ENCODE measurements around the gene ZNF784.

DNA sequence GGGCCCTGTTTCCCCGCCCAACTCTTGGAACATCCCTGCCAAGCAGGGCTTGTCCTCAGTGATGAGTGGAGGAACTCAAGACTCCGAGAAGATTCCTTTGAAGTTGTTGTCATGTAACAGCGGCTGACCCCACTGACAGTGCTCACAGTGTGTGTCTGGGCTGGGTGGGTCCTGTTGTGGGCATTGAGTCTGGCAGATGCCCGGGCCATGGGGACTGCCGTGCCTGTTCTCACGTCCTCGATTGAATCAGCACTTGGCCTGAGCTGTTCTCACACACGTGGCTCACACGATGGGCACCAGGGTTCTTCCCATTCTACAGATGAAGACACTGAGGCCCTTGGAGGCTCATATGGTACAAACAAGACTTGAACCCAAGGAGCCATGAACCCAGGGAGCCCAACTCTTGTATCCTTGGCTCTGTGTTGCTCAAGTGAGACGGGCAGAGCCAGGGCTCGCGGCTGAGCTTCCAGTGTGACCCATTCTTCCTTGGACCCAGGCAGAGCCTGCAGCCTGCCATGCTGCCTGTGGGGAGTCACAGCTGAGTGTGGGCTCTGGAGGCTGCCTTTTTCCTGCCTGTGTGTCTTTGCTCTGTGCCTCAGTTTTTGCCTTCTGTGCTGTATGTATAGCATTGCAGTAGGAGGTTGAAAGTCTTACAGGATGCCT lies 42.1 kb upstream of the ZNF784 start:
- TF ChIP-seq, protein P1, sequence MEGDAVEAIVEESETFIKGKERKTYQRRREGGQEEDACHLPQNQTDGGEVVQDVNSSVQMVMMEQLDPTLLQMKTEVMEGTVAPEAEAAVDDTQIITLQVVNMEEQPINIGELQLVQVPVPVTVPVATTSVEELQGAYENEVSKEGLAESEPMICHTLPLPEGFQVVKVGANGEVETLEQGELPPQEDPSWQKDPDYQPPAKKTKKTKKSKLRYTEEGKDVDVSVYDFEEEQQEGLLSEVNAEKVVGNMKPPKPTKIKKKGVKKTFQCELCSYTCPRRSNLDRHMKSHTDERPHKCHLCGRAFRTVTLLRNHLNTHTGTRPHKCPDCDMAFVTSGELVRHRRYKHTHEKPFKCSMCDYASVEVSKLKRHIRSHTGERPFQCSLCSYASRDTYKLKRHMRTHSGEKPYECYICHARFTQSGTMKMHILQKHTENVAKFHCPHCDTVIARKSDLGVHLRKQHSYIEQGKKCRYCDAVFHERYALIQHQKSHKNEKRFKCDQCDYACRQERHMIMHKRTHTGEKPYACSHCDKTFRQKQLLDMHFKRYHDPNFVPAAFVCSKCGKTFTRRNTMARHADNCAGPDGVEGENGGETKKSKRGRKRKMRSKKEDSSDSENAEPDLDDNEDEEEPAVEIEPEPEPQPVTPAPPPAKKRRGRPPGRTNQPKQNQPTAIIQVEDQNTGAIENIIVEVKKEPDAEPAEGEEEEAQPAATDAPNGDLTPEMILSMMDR (conservative IDR thresholded peaks at IDR 0.05; ENCODE audit: low read length), result no peak
- no peak for TF ChIP-seq EZH2phosphoT487 (IDR thresholded peaks at IDR 0.05; ENCODE audit: borderline replicate concordance, low read depth, low read length)
